ENCODE results near the gene CFAP90.

The CFAP90 gene

GRCh38 chr5:7848296-7848695, 2.6 kb downstream of the CFAP90 start:
- no peak overlapping the region for H3K4me3 ChIP-seq (ENCODE audit: low read length)
- peak; percentile 15 for DNase-seq (ENCODE audit: low read depth)
- TF ChIP-seq CTCF (conservative IDR thresholded peaks at IDR 0.05; ENCODE audit: low read length), result no peak

GRCh38 chr5:7846327-7846726, 4.6 kb downstream of the CFAP90 start:
- no peak for TF ChIP-seq CTCF (conservative IDR thresholded peaks at IDR 0.05; ENCODE audit: low read length)
- no peak for DNase-seq (ENCODE audit: low read depth)
- H3K4me3 ChIP-seq (ENCODE audit: low read length), result no peak overlapping the region

GRCh38 chr5:7845557-7845956, 5.4 kb downstream of the CFAP90 start:
- TF ChIP-seq CTCF (conservative IDR thresholded peaks at IDR 0.05; ENCODE audit: low read length), result no peak
- H3K4me3 ChIP-seq (ENCODE audit: low read length), result no peak overlapping the region
- no peak for DNase-seq (ENCODE audit: low read depth)

GRCh38 chr5:7844901-7845300, 6.0 kb downstream of the CFAP90 start:
- DNase-seq (ENCODE audit: low read depth), result no peak
- no peak for TF ChIP-seq CTCF (conservative IDR thresholded peaks at IDR 0.05; ENCODE audit: low read length)
- H3K4me3 ChIP-seq (ENCODE audit: low read length), result no peak overlapping the region

GRCh38 chr5:7842531-7842930, 8.4 kb downstream of the CFAP90 start:
- no peak overlapping the region for H3K4me3 ChIP-seq (ENCODE audit: low read length)
- TF ChIP-seq CTCF (conservative IDR thresholded peaks at IDR 0.05; ENCODE audit: low read length), result no peak
- DNase-seq (ENCODE audit: low read depth), result no peak

GRCh38 chr5:7837403-7837802, 13.5 kb downstream of the CFAP90 start:
- no peak overlapping the region for H3K4me3 ChIP-seq (ENCODE audit: low read length)
- TF ChIP-seq CTCF (conservative IDR thresholded peaks at IDR 0.05; ENCODE audit: low read length), result no peak
- DNase-seq (ENCODE audit: low read depth), result no peak

GRCh38 chr5:7834982-7835381, 16.0 kb downstream of the CFAP90 start:
- no peak for TF ChIP-seq CTCF (conservative IDR thresholded peaks at IDR 0.05; ENCODE audit: low read length)
- no peak for DNase-seq (ENCODE audit: low read depth)
- H3K4me3 ChIP-seq (ENCODE audit: low read length), result no peak overlapping the region

Data from AG10803 (cell line).